Testis (tissue), 3 donors: ENCODE data around the gene HOXB4. TPM values are rescaled to one million over a fixed set of nuclear protein-coding genes. Genes with fewer than 3 reads are reported as not detected.
A peak's percentile ranks its signal among the peaks of the same experiment; 100 is the strongest.

Source experiments
- DNase-seq: peaks from one replicate; pipeline ENCODE4 v3.0.0-alpha.2; 2019
- H3K27ac ChIP-seq, 2 donors: fragments of 200-600 bp; sonication (generic); one replicate each; pipeline ENCODE4 v1.5.1; 2019
- H3K27me3 ChIP-seq: fragments of 200-600 bp; sonication (generic); one replicate; pipeline ENCODE4 v1.5.1; 2019
- H3K36me3 ChIP-seq: fragments of 200-600 bp; sonication (generic); one replicate; pipeline ENCODE4 v1.5.1; 2017; ENCODE audit warnings: low read depth; ENCODE audit errors: missing control alignments
- H3K4me1 ChIP-seq: fragments of 200-600 bp; sonication (generic); one replicate; pipeline ENCODE4 v1.5.1; 2019
- H3K4me3 ChIP-seq, 2 donors: fragments of 200-600 bp; sonication (generic); one replicate each; pipeline ENCODE4 v1.5.1; 2017 to 2019
- H3K9me3 ChIP-seq: fragments of 200-600 bp; sonication (generic); one replicate; pipeline ENCODE4 v1.5.1; 2017
- POLR2A ChIP-seq: fragments of 450-650 bp; IDR thresholded peaks from one replicate; pipeline ENCODE4 v1.6.1; 2017; ENCODE audit warnings: antibody characterized with exemption, mild to moderate bottlenecking, moderate library complexity
- WGBS, 2 donors: methylation state at CpG; one replicate each; pipeline ENCODE4 v1.1.5; 2018; 5-methylcytosine and 5-hydroxymethylcytosine counted together
- intact Hi-C: fragments of 100-400 bp; cut with DNase I; formaldehyde crosslinking; loops from one replicate; pipeline ENCODE4 v1.15.1; 2023; ENCODE audit warnings: low total_unique reads
- polyA plus RNA-seq: library from polyadenylated mRNA; stranded (reverse); fragments of 350-450 nt; fragmentation: Illumina TruSeq; extraction: RNeasy Lipid Tissue Mini Kit (QIAGEN cat#74804); gene quantifications from one replicate; pipeline ENCODE4 v1.2.3, GENCODE V29; 2014; ENCODE audit warnings: low read depth, low replicate concordance; ENCODE audit not compliant: insufficient read depth
- total RNA-seq, 2 donors: library from RNA; depleted of rRNA; stranded (reverse); fragments of >200 nt; gene quantifications; one replicate each; pipeline ENCODE4 v1.2.3, GENCODE V29; 2016
- TF ChIP-seq, protein P1 (sequence below), 3 experiments: fragments of 450-650 bp in 2 of 3; fragments of 200-600 bp in 1 of 3; sonication (generic) in 1 of 3; IDR thresholded peaks; one replicate each; pipeline ENCODE4 v1.5.1; 2016 to 2019; ENCODE audit warnings: antibody characterized with exemption in 3 of 3, mild to moderate bottlenecking in 2 of 3, moderate library complexity in 1 of 3

Gene HOXB4
- total and polyA plus RNA-seq, 3 donors from 2014 or later, result 1.6 to 1.8 (median 1.6) TPM

- 57 to 74% methylated on average over 7 of the region's 7 CpGs for WGBS, 2 donors
These were observed 21.4 kb downstream of the HOXB4 start for GRCh38 chr17:48556576-48557401.

DNA sequence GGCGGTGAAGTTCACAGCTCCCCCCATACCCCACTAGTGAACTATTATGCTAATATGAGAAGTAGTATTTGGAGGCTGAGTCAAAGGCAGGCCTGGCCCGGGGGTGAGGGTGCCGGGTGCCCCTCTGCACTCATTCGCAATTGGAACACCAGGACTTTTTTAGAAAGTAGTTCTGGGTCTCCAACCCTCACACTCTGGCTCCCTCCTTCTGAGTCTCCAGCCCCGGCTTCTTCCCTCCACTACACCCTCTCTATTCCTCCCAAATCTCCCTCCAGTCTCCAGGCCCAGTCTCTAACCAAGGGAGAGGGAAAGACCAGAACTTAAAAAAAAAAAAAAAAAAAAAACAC is 21.9 kb downstream of the HOXB4 start:
- no peaks in the 10 kb centered on the region for H3K4me1 ChIP-seq
- H3K4me3 ChIP-seq, result no peak overlapping the region
- TF ChIP-seq, protein P1, sequence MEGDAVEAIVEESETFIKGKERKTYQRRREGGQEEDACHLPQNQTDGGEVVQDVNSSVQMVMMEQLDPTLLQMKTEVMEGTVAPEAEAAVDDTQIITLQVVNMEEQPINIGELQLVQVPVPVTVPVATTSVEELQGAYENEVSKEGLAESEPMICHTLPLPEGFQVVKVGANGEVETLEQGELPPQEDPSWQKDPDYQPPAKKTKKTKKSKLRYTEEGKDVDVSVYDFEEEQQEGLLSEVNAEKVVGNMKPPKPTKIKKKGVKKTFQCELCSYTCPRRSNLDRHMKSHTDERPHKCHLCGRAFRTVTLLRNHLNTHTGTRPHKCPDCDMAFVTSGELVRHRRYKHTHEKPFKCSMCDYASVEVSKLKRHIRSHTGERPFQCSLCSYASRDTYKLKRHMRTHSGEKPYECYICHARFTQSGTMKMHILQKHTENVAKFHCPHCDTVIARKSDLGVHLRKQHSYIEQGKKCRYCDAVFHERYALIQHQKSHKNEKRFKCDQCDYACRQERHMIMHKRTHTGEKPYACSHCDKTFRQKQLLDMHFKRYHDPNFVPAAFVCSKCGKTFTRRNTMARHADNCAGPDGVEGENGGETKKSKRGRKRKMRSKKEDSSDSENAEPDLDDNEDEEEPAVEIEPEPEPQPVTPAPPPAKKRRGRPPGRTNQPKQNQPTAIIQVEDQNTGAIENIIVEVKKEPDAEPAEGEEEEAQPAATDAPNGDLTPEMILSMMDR (IDR thresholded peaks at IDR 0.05), result no peak
- no peak for TF ChIP-seq POLR2A

More at GRCh38 chr17:48556576-48557401, 21.4 kb downstream of the HOXB4 start:
- Histone ChIP-seq H3K27ac (no peak overlapping the region), H3K4me3 (no peak overlapping the region), H3K4me1 (no peaks in the 10 kb centered on the region), H3K36me3 (no peaks in the 10 kb centered on the region), H3K9me3 (no peaks in the 10 kb centered on the region), H3K27me3 (no peaks in the 10 kb centered on the region)
- no peak for DNase-seq
- TF ChIP-seq POLR2A, result no peak
- TF ChIP-seq, protein P1 (IDR thresholded peaks at IDR 0.05), result no peak
- intact Hi-C loops, result no loop called here

GRCh38 chr17:48555258-48556228 is 22.6 kb downstream of the HOXB4 start:
- no peaks in the 10 kb centered on the region for H3K27me3 ChIP-seq
- no peak for TF ChIP-seq POLR2A
- TF ChIP-seq, protein P1 (IDR thresholded peaks at IDR 0.05), result no peak

More for the DNA sequence above, 21.9 kb downstream of the HOXB4 start:
- no peak for DNase-seq
- Histone ChIP-seq H3K27ac (no peak overlapping the region), H3K27me3 (no peaks in the 10 kb centered on the region), H3K9me3 (no peaks in the 10 kb centered on the region), H3K36me3 (no peaks in the 10 kb centered on the region)
- intact Hi-C loops, result no loop called here
- 39 to 56% methylated on average over 5 of the region's 5 CpGs for WGBS, 2 donors

GRCh38 chr17:48554412-48555257 is 23.5 kb downstream of the HOXB4 start:
- H3K27ac ChIP-seq, result no peak overlapping the region
- H3K4me3 ChIP-seq, result peak overlapping the region in 1 of 2 donors; percentile 38
- no peaks in the 10 kb centered on the region for H3K27me3 ChIP-seq
- H3K36me3 ChIP-seq, result no peaks in the 10 kb centered on the region
- H3K4me1 ChIP-seq, result no peaks in the 10 kb centered on the region
- TF ChIP-seq, protein P1 (IDR thresholded peaks at IDR 0.05), result no peak
- no peak for TF ChIP-seq POLR2A
- WGBS, 2 donors, result 16 to 17% methylated on average over 44 of the region's 44 CpGs
- no peak for DNase-seq
- intact Hi-C loops, result no loop called here
- no peaks in the 10 kb centered on the region for H3K9me3 ChIP-seq

More at GRCh38 chr17:48555258-48556228, 22.6 kb downstream of the HOXB4 start:
- Histone ChIP-seq H3K4me3 (peak overlapping the region; percentile 21 to 38), H3K27ac (no peak overlapping the region), H3K36me3 (no peaks in the 10 kb centered on the region), H3K4me1 (no peaks in the 10 kb centered on the region), H3K9me3 (no peaks in the 10 kb centered on the region)
- WGBS, 2 donors, result 6 to 10% methylated on average over 32 to 36 of the region's 36 CpGs
- intact Hi-C loops, result no loop called here
- no peak for DNase-seq
